PC-9 (cell line): ENCODE data around the gene ALCAM. TPM values are rescaled to one million over a fixed set of nuclear protein-coding genes. Genes with fewer than 3 reads are reported as not detected.
A peak's percentile ranks its signal among the peaks of the same experiment; 100 is the strongest.

ENCODE experiments used
- Bru-seq: library from RNA; stranded (reverse); fragments of 400-500 nt; gene quantifications from one replicate; lab custom pipeline; 2021; lab: Mats Ljungman, UMichigan
- BruChase-seq, 2 experiments: library from RNA; stranded (reverse); fragments of 400-500 nt; gene quantifications; one replicate each; lab custom pipeline; 2021; lab: Mats Ljungman, UMichigan
- BruUV-seq: library from RNA; stranded (reverse); fragments of 400-500 nt; replicated peaks from 2 replicates; lab custom pipeline; 2021; lab: Mats Ljungman, UMichigan
- CTCF ChIA-PET: fragments of 300-600 bp; sonication (Branson Sonifier 250); formaldehyde crosslinking; loops from one replicate; lab custom pipeline; 2022; ENCODE audit warnings: antibody characterized with exemption; lab: Charles Lee
- POLR2A ChIA-PET: fragments of 300-600 bp; sonication (Branson Sonifier 250); formaldehyde crosslinking; loops from one replicate; lab custom pipeline; 2022; ENCODE audit warnings: antibody characterized with exemption; ENCODE audit not compliant: unreplicated experiment; lab: Charles Lee
- DNase-seq, 2 experiments: peaks; one replicate each; pipeline versions ENCODE4 v3.0.0 to v3.0.0-alpha.2; 2015 to 2022; ENCODE audit warnings: mixed read lengths in 1 of 2
- H2AFZ ChIP-seq: fragments of 200-600 bp; sonication (generic); 2 replicates; pipeline ENCODE4 v1.8.1; 2017; ENCODE audit warnings: antibody characterized with exemption
- H3F3A ChIP-seq: fragments of 200-600 bp; sonication (generic); 2 replicates; pipeline ENCODE4 v1.8.1; 2017; ENCODE audit warnings: antibody characterized with exemption, mild to moderate bottlenecking, low read depth; ENCODE audit not compliant: insufficient read depth
- H3K27ac ChIP-seq: fragments of 200-600 bp; sonication (generic); 2 replicates; pipeline ENCODE4 v1.6.1; 2016; ENCODE audit warnings: mixed run types
- H3K27me3 ChIP-seq: fragments of 200-600 bp; sonication (generic); 2 replicates; pipeline ENCODE4 v1.6.1; 2016; ENCODE audit warnings: low read depth, mixed run types; ENCODE audit not compliant: insufficient read depth
- H3K36me3 ChIP-seq: fragments of 200-600 bp; sonication (generic); 2 replicates; pipeline ENCODE4 v1.6.1; 2016; ENCODE audit warnings: low read depth, mixed run types
- H3K4me1 ChIP-seq: fragments of 200-600 bp; sonication (generic); replicated peaks from 2 replicates; pipeline ENCODE4 v1.6.1; 2016; ENCODE audit warnings: mixed run types; ENCODE audit not compliant: insufficient read depth
- H3K4me2 ChIP-seq: fragments of 200-600 bp; sonication (generic); 2 replicates; pipeline ENCODE4 v1.6.1; 2017; ENCODE audit warnings: mixed run types
- H3K4me3 ChIP-seq: fragments of 200-600 bp; sonication (generic); 2 replicates; pipeline ENCODE4 v1.6.1; 2016; ENCODE audit warnings: mixed run types
- H3K79me2 ChIP-seq: fragments of 200-600 bp; sonication (generic); 2 replicates; pipeline ENCODE4 v1.6.1; 2017; ENCODE audit warnings: low read depth, mixed run types
- H3K9me2 ChIP-seq: fragments of 200-600 bp; sonication (generic); 2 replicates; pipeline ENCODE4 v1.8.1; 2017; ENCODE audit warnings: mild to moderate bottlenecking; ENCODE audit not compliant: insufficient read depth
- H3K9me3 ChIP-seq: fragments of 200-600 bp; sonication (generic); 2 replicates; pipeline ENCODE4 v1.8.1; 2016; ENCODE audit warnings: low read depth; ENCODE audit not compliant: insufficient read depth
- H4K20me1 ChIP-seq: fragments of 200-600 bp; sonication (generic); 2 replicates; pipeline ENCODE4 v1.8.1; 2017; ENCODE audit not compliant: insufficient read depth
- EZH2 ChIP-seq: fragments of 200-600 bp; sonication (generic); IDR thresholded peaks from 2 replicates; pipeline ENCODE4 v1.8.0; 2017; ENCODE audit warnings: antibody characterized with exemption, low read depth
- intact Hi-C: fragments of 100-400 bp; cut with micrococcal nuclease; formaldehyde crosslinking; loops from one replicate; pipeline ENCODE4 v1.10.0; 2022; ENCODE audit not compliant: unreplicated experiment
- long read RNA-seq: library from polyadenylated mRNA; stranded (forward); transcript quantifications from one replicate; pipeline ENCODE4 v2.0.0, GENCODE V29; 2022
- total RNA-seq: library from RNA; stranded (reverse); gene quantifications from 2 replicates; pipeline ENCODE4 v1.2.3, GENCODE V29; 2021
- TF ChIP-seq, protein P1 (sequence below): fragments of 200-600 bp; sonication (generic); conservative IDR thresholded peaks from 2 replicates; pipeline ENCODE4 v1.6.1; 2017; ENCODE audit warnings: mixed run types, antibody characterized with exemption, mild to moderate bottlenecking, moderate library complexity

Gene ALCAM
- total RNA-seq (110 and 132 TPM in 2 replicates), Bru-seq, nascent RNA (percentile 94 among the genes with signal in this experiment), BruChase-seq, experiment 1, labeled RNA remaining after a 2-hour chase (percentile 95 among the genes with signal in this experiment), BruChase-seq, experiment 2, labeled RNA remaining after a 6-hour chase (percentile 88 among the genes with signal in this experiment)
- long read RNA-seq, full-length matches to known transcripts, result 116 of 152 reads
- long read RNA-seq, partial matches to known transcripts, result 13 of 152 reads
- long read RNA-seq, other reads (novel, unspliced or antisense), result 23 of 152 reads

DNA sequence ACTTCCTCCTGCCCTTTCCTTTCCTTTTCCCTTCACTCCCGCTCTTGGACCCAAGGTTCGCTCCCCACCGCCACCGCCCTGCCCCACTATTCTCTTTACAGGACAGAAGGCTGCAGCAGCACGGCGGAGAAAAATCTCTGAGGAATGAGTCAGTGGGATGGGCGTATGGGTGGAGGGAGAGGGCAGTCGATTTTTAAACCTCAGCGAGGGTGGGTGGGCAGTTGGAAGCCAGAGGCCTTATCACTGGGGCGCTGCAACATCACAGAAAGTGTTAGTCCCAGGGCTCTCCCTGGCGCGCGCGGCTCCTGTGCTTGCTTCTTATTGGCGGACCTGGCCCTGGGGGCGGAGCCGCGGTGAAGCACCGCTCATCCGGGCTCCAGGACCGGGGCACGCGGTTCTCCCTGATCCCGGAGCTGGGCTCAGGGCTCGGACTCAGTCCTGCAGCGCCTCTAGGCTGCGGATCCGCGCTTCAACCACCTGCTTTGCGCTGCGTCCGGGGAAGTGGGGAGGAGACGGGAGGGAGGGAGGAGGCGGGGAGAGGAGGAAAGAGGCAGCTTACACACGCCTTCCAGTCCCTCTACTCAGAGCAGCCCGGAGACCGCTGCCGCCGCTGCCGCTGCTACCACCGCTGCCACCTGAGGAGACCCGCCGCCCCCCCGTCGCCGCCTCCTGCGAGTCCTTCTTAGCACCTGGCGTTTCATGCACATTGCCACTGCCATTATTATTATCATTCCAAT, at the start of gene ALCAM:
TSS of gene ALCAM (plus strand) at position 584 of the 737 bp plus-strand sequence.
- BruUV-seq, result no TSS peak
- Histone ChIP-seq H3K4me2 (peak within 1 kb of the TSS; percentile 94), H3K79me2 (peaks cover 34% of the 10 kb centered on the region), H4K20me1 (no peaks in the 10 kb centered on the region), H3K4me1 (peaks cover 29% of the 10 kb centered on the region), H3K9me3 (no peaks in the 10 kb centered on the region), H3K27ac (peak within 1 kb of the TSS; percentile 86), H3K36me3 (no peaks in the 10 kb centered on the region), H3F3A (peaks cover 37% of the 10 kb centered on the region), H3K27me3 (no peaks in the 10 kb centered on the region), H2AFZ (peak within 1 kb of the TSS; percentile 92), H3K9me2 (0 out of 2 replicates have a peak, but pooled peaks cover 6% of the 10 kb centered on the region), H3K4me3 (peak within 1 kb of the TSS; percentile 78)
- POLR2A ChIA-PET, result interaction anchor here (0.5 to 0.7 kb wide), 7 partner anchors 35 to 1401 kb away, joined by 3 to 10 read pairs (median 4); no protein-coding TSS in a partner anchor
- DNase-seq, result peak; percentile 93 to 99
- TF ChIP-seq EZH2, result no peak
- TF ChIP-seq, protein P1, sequence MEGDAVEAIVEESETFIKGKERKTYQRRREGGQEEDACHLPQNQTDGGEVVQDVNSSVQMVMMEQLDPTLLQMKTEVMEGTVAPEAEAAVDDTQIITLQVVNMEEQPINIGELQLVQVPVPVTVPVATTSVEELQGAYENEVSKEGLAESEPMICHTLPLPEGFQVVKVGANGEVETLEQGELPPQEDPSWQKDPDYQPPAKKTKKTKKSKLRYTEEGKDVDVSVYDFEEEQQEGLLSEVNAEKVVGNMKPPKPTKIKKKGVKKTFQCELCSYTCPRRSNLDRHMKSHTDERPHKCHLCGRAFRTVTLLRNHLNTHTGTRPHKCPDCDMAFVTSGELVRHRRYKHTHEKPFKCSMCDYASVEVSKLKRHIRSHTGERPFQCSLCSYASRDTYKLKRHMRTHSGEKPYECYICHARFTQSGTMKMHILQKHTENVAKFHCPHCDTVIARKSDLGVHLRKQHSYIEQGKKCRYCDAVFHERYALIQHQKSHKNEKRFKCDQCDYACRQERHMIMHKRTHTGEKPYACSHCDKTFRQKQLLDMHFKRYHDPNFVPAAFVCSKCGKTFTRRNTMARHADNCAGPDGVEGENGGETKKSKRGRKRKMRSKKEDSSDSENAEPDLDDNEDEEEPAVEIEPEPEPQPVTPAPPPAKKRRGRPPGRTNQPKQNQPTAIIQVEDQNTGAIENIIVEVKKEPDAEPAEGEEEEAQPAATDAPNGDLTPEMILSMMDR, result peak; percentile 70
- intact Hi-C loops, result loop anchor here (1.0 to 10.0 kb wide), 15 partner anchors 91 to 1751 kb away; partner anchors contain the start of gene CBLB
- CTCF ChIA-PET, result interaction anchor here (0.6 to 1.7 kb wide), 4 partner anchors 35 to 754 kb away, joined by 3 to 7 read pairs (median 5); no protein-coding TSS in a partner anchor

DNA sequence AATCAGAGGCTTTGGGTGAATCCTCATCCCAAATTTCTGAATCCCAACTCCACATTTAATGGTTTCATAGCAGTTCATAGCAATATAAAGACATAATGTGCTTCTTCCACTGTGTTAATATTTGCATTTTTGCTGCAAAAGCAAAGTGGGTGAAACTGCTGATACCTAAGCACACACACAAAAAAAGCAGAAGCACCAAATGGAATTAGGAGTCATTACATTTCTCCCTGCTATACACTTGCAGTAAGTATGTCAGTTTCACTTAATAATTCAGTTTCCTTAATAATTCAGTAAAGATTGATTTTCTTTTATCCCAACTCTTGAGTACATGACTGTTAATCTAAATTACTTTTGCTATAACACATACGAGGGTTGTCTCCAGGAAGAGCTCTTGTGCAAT, 48.9 kb upstream of the ALCAM start:
- ChIA-PET POLR2A (interaction anchor here (0.6 kb wide), 1 partner anchor 1108 kb away, joined by 4 read pairs; no protein-coding TSS in a partner anchor), CTCF (no interaction called here)
- no peak for DNase-seq
- Histone ChIP-seq H3K79me2 (no peaks in the 10 kb centered on the region), H3K36me3 (no peaks in the 10 kb centered on the region), H3K4me2 (no peak overlapping the region), H3K27ac (no peak overlapping the region), H3F3A (no peaks in the 10 kb centered on the region), H4K20me1 (no peaks in the 10 kb centered on the region), H2AFZ (no peak overlapping the region), H3K27me3 (no peaks in the 10 kb centered on the region), H3K4me3 (no peak overlapping the region), H3K9me3 (no peaks in the 10 kb centered on the region), H3K9me2 (no peaks in the 10 kb centered on the region; the same call in 1 of the 2 replicates), H3K4me1 (no peaks in the 10 kb centered on the region)
- TF ChIP-seq EZH2, result no peak
- TF ChIP-seq, protein P1, result no peak
- no TSS peak for BruUV-seq
- intact Hi-C loops, result no loop called here

DNA sequence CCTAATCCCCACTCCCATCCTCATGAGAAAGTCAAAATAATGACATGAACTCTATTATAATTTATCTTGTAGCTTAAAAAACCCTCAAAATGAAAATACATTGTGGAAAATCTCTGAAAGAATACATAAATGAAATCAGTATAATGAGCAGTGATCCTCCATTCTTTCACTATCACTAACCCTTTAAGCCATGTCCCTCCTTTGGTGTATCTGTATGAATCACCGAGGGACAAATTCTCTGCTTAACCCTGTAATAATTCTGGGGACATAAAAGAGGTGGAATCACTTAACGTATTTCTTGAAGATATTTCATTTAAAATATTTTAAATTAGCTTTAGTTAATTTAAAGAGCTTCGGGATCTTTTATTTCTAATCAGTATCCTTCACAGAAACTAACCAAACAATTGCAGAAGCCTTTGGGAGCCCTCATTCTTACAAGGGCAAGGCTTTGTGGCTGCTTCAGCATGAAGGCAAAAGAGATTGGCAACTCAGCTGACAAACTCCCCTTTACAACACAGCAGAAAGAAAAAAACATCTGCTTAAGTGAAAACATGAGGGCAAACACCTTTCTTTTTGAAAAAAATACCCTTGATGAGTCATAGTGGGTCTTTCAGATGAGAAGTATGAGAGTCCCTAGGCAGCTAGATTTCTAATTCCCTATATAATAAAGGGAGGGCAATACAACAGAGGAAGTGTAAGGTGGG, 44.0 kb upstream of the ALCAM start:
- ChIA-PET POLR2A (no interaction called here), CTCF (no interaction called here)
- Histone ChIP-seq H3K79me2 (no peaks in the 10 kb centered on the region), H3K9me3 (no peaks in the 10 kb centered on the region), H4K20me1 (no peaks in the 10 kb centered on the region), H3K9me2 (no peaks in the 10 kb centered on the region), H3K36me3 (no peaks in the 10 kb centered on the region), H3K27me3 (no peaks in the 10 kb centered on the region), H2AFZ (peak overlapping the region; percentile 54; the same call in 1 of the 2 replicates), H3K4me1 (no peaks in the 10 kb centered on the region; the same call in 1 of the 2 replicates), H3K4me3 (no peak overlapping the region), H3K27ac (no peak overlapping the region), H3K4me2 (no peak overlapping the region), H3F3A (no peaks in the 10 kb centered on the region)
- DNase-seq, result no peak
- intact Hi-C loops, result no loop called here
- BruUV-seq, result no TSS peak
- TF ChIP-seq, protein P1, result no peak
